Measurements from ENCODE around the gene C5orf52.
"Not testable (repeated sequence)": the region's sequence is repeated elsewhere in the genome, so short reads cannot be mapped to it uniquely, and the experiment has no call there.

The C5orf52 gene

DNA sequence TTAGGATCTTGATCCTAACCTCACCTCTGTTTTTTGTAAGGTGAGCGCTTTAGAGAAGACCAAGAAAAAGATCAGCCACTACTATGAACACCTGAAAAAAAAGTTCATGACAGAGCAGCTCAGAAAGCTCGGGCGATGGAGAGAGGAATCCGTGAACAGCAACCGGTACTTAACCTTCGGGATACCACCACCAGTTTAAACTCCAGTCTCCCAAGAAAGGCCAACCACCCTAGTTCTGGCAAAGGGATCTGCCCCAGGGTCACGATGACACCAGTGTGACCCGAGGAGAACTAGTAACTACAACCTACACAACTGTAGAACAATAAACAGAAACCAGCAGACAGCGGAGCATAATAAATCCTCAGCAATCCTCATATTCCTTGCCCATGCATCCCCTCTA is 8.5 kb downstream of the C5orf52 start:
- FAIRE-seq, result no peak

DNA sequence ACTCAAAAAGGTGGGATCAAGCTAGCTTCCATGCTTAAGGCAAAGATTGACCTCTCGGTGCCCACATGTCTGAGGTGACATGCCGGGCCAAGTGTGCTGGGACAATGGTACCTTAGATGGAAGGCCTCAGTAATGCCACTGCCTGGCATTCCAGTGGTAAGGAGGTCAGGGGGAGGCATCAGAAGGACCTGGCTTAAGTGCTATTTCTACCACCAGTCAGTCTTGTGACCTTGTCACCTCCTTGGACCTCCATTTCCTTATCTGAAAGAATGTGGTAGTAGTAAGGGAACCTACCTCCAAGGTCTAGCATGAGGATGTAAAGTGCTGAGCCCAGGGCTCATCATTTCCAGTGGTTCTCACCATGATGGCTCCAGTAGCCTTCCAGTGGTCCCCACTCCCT is 8.9 kb downstream of the C5orf52 start:
- no peak for FAIRE-seq

DNA sequence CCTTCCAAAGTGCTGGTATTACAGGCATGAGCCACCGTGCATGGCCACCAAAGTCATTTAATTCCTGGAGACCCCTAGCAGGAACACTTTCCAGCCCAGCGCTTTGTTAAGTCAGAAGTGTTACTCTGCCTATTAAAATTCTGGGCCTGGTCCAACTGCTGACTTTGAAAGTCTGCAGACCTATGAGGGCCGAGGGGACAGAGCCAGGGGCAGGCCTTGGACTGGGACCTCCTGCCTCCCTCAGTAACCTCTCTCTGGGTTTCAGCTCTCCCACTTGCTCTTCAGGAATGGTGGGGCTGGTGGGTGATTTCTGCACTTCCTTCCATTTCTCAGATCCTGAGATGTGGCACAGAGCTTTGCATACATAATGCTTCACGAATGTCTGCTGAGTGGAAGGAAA is 9.7 kb downstream of the C5orf52 start:
- no peak for FAIRE-seq

DNA sequence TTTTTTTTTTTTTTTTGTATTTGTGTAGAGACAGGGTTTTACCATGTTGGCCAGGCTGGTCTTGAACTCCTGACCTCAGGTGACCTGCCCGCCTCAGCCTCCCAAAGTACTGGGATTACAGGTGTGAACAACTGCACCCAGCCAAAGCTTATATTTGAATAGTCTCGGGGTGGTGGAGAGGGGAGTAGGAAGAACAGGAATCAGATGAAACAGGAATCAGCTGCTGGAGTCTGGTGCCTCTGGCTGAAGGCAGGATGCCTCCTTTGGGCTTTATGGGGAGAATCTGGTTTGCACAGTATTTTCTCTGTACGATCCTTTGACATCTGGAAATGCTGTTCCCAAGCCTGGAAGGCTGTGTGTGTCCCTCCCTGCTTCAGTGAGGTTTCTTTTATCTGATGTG is 10.9 kb downstream of the C5orf52 start:
- no peak for FAIRE-seq

DNA sequence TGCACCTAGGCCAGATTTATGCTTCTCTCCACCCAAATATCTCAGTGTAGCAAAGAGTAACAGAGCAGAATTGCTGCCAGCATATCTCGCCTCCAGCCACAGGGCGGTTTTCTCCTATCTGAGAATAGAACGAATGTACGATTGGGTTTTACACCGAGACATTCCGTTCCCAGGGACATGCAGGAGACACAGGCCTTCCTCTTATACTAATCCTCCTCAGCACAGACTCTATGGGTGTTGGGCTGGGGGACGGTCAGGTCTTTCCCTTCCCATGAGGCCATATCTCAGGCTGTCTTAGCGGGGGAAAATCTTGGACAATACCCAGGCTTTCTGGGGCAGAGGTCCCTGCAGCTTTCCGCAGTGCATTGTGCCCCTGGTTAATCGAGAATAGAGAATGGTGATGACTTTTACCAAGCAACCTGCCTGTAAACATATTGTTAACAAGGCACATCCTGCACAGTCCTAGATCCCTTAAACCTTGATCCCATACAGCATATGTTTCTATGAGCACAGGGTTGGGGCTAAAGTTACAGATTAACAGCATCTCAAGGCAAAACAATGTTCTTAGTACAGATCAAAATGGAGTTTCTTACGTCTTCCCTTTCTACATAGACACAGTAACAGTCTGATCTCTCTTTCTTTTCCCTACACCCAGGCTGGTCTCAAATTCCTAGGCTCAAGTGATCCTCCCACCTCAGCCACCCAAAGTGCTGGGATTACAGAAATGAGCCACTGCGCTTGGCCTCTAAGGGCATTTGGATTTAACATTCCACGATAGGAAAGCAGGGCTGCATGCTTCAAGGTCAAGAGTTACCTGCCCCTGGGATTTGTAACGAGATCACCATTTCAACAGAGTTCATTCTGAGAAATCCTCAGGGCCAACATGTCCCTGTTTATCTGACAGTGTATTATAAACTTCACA is 15.2 kb downstream of the C5orf52 start:
- not testable (repeated sequence) for FAIRE-seq

DNA sequence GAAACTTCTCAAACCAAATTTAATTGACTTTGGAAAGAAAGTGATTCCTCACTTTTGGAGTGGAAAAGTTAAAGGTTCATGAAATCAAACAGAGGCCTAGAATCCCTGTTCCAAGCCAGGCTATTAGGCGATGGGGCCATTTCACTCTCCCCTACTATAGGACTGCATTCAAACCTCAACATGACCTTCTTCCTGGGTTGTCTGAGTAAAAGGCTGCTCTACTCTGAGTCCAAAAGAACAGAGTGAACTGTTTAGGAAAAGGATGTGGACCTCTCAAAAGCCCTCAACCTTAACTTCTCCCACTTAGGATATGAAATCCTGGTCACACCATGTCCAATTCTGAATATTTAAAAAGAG is 15.8 kb downstream of the C5orf52 start:
- FAIRE-seq, result no peak

DNA sequence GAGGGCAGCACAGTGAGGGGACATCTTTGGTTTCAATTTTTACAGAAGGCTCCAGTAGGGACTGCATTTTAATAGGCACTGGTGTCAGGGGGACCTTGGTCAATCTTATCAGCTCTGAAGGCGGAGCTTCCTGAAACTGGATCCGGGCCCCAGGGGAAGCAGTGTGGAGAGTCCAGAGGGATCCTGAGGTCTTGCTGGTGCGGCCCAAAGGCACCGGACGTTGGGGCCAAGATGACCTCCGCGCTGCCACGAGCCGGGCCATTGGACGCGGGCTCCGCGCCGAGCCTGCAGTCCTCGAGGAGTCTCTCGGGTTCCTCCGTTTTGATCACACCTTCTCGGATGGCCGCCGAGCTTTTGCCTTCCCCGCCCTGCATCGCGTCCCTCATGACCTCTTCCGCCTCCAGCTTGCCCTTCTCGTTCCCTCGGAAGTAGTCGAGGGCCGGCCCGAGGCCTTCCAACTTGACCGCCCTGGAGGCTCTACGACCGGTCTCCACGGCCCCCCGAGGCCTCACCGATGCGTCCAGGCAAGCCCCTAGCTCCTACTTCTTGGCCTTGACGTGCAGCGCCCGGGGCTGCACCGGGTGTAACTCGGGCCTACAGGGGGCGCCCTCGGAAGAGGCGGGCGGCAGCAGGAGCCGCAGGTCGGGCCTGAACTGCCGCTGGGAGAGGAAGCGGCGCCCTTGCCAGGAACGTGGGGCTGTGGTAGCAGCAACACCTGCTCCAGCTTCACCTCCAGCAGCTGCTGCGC is 18.8 kb downstream of the C5orf52 start:
- no peak for FAIRE-seq

DNA sequence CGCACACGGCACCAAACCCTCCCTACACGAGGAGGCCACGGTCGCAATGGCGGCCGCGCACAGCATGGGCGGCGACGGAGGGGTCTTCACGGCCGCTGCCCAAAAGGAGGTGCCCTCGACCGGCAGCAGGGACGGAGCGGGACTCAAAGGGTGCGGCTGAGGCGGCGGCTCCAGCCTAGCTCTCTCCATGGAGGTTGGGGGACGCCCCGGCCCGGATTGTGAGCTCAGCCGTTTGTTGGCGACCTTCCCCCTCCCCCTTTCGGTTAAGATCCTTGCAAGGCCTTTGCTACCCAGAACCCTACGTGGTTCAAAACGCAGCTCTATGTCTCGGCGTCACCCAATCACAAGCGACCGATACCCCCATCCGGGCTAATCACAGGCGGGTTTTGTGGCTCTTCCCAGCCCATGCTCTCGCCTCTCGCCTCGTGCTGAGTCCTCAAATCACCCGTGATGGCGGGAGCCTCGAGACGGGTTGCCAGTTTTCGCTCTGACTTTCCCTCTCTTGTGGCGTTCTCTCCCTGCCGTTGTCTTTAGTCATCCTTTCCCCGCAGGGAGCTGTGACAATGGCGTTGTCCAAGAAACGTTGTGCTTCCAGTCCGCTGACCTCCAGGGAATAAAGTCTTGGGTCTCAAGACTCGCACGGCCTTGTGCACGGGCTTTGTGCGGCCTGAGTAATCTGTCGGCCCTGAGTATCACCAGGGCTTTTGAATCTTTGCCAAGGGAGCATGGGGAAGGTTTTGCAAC is 19.5 kb downstream of the C5orf52 start:
- no peak for FAIRE-seq

DNA sequence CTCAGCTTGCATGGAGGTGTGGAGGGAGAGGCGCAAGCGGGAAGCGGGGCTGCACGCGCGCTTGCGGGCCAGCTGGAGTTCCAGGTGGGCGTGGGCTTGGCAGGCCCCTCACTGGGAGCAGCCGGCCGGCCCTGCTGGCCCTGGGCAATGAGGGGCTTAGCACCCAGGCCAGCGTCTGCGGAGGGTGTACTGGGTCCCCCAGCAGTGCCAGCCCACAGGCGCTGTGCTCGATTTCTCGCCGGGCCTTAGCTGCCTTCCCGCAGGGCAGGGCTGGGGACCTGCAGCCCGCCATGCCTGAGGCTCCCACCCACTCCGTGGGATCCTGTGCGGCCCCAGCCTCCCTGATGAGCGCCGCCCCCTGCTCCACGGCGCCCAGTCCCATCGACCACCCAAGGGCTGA is 22.5 kb downstream of the C5orf52 start:
- FAIRE-seq, result not testable (repeated sequence)

DNA sequence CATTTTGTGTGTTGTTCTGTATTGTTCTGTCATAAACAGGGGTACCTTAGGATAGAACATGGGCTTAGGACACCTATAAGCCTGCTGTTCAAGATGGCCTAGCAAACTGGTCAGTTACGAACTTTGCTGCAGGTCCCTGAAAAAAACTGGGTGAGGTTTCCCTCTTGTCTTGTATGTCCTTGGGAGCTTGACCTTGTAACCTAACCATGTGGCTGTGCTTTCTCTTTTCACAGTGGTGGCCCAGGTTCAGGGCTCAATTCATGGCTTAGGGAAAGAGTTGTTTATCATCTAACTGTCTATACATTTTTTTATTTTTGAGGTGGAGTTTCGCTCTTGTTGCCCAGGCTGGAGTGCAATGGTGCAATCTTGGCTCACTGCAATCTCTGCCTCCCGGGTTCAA is 24.8 kb downstream of the C5orf52 start:
- FAIRE-seq, result not testable (repeated sequence)

DNA sequence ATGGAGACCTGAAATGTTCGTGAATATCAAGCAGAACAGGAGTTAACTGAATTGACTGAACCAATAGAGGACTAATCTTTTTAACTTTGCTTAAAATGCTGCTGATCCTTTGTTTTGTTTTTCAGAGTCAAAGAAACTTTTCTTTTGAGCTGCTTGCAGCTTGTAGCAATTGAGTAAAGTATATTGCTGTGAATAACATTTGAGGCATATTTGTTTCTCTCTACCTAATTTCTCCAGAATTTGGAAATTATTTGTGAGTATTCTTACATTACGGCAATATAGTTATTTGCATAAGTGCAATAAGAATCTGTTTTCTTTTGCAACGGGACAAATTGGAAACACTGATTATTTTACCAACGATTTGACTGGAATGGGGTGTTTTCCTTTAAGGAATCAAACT is 27.3 kb downstream of the C5orf52 start:
- FAIRE-seq, result not testable (repeated sequence)

DNA sequence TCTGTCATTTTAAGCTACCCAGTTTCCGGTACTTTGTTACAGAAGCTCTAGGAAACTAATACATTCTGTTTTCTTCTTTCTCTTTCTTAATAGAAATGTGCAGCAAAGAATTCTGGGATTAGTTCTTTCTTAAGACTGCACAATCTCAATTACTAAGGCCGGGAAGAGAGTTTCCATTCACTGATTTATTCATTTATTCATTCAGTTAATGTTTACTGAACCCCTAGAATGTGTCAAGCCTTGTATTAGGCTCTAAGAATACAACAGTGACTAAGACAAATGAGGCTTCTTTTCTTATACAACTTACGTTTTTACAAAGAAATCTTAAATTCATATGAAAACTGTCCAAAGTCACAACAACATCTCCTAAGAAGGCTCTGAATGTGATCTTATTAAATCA is 32.4 kb downstream of the C5orf52 start:
- FAIRE-seq, result no peak

DNA sequence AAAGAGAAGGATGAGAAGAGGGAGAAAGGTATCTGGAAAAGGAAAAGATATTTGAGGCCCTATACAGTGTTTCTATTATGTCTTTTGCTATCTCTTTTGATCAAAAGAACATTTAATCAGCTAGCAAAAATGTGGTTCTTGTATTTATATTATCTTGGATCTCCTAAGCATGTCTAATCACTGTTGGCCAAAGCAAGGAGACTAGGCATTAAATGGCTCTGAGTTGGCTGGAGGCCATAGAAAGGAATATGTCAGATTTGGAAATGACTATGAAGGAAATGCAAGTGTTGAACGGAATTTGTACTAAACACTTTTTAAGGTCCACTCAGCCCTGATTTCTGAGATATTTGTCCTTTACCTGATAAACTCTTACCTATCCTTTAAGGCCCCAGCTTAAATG is 37.5 kb downstream of the C5orf52 start:
- FAIRE-seq, result no peak

DNA sequence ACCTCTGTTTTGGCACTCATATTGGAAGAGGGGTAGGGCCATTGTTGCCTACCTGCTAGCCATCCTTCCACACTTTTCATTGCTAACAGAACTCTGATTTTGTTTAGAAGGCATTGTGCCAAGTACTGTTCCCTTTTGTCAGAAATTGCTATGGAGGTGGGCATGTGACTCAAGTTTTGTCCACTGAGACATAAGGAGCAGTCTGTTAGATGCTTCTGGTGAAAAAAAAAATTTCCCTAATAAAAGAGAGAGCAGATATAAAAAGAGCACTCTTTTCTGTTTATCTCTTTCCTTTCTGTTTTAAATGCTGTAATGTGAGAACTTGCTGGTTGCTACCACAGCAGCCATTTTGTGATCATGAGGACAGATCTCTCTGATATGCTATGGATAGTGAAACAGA is 38.0 kb downstream of the C5orf52 start:
- no peak for FAIRE-seq

DNA sequence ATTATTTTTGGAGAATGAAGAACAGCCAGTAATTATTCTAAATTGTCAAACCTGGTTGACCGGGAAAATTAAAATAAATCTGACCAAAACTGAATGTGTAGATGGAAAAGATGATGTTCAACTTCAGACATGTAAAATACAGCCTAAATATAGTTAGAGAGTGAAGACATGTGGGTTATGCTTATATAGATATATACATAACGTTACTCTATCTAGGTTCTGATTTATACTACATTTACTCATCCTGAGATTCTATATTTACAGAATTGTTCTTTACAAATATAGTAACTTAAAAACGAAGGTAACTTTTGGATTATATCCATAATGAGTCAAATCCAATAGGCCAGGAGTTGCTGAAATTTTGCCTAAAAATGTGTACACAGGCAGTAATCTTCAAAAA is 39.1 kb downstream of the C5orf52 start:
- FAIRE-seq, result no peak

DNA sequence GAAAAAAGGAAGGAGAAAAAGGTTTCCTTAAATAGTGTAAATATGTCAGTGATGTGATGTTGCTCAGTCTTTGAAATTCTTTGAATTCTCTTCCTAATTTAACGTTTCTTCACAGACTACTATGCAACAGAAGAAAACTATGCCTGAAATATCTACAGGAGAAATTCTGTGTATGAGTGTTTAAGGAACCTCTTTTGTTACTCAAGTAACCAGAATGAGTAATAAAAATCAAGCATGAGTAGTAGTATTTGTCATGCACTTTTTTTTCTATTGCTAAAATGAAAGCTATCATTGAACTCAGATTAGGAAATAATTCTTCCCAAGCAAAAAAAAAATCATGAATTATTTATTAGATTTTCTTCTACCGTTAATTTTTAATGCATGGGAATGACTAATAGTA is 39.5 kb downstream of the C5orf52 start:
- no peak for FAIRE-seq

DNA sequence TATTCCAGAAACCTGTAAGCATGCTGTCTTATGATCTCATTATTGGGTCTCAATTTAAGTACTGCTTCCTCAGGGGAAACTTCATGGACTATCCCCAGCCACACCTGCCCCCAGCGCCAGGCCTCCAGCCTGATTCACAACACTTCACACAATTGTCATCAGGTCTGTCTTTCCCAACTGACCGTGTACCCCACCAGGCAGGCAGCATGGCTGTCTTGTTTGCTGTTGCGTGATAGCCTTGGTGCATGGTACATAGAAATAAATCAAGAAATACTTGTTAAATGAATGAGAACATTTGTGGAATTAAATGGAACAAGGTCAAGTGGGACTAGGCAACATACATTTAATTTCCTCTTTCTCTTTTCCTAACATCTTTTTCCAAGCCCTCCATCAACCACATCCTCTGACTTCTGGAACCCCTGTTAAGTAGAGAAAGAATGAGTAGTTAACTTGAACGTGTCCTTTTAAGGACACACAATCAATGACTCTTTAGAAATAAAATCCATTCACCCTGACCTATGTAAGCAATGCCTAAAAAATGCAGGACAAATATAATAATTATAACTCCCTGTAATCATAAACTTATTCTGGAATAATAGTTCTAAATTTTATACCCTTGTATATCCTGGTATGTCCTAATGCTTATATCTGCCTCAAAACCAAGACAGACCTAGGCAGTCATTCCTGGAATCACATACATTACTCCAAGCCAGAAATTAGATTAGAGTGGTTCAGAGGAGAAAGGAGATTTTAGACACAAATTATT is 42.7 kb downstream of the C5orf52 start:
- FAIRE-seq, result no peak

DNA sequence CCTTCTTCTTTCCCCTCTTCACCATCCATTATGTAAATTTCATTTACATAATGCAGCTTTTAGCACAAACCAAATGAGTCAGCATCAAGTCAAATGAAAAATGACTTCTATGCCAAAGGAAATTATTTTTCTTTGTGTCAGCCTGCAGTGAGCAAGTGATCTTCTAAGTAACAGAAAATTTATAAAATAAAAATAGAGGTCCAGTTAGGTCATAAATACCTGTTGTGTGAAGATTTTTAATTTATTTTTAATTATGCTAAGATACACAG is 43.2 kb downstream of the C5orf52 start:
- FAIRE-seq, result no peak

DNA sequence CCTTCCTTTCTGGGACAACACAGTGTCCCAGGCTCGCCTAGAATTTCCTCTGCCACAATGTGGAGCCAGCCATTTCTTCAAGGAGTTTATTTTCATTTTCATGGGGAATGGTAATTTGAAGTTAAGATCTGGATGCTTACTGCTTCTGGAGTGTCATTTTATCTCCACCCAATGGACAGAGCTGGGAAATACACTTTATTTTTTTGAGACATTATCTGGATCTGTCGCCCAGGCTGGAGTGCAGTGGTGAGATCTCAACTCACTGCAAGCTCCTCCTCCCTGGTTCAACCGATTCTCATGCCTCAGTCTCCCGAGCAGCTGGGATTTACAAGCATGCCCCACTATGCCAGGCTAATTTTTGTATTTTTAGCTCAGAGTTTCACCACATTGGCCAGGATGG is 47.2 kb downstream of the C5orf52 start:
- peak; percentile 60 for FAIRE-seq

DNA sequence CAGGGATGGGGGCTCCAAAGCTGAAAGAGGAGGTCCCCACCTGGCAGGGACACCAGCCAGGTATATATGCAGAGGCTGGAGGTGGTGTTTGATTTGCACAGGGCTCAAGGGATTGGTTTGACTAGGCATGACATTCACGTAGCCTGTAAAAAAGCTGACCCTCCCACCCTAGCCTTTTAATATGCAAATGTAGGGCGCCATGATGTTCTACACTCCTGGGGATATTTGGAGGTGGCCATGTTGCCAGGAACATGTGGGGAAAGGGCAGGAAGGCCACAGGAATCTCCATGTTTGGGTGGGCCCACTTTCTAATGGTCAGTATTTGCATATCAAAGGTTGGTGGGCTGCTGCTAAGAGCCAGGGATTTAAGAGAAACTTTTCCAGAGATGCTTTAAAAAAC is 47.9 kb downstream of the C5orf52 start:
- no peak for FAIRE-seq

DNA sequence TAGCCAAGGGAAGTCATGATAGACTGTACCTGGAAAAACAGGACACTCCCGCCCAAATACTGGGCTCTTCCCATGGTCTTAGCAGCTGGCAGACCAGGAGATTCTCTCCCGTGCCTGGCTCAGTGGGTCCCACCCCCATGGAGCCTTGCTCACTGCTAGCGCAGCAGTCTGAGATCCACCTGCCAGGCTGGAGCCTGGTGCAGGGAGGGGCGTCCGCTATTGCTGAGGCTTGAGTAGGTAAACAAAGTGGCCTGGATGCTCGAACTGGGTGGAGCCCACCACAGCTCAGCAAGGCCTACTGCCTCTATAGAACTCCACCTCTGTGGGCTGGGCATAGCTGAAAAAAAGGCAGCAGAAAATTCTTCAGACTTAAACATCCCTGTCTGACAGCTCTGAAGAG is 49.8 kb downstream of the C5orf52 start:
- FAIRE-seq, result no peak

DNA sequence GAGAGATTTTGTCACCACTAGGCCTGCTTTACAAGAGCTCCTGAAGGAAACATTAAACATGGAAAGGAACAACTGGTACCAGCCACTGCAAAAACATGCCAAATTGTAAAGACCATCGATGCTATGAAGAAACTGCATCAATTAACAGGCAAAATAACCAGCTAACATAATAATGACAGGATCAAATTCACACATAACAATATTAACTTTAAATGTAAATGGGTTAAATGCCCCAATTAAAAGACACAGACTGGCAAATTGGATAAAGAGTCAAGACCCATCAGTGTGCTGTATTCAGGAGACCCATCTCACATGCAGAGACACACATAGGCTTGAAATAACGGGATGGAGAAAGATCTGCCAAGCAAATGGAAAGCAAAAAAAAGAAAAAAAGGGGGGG is 51.6 kb downstream of the C5orf52 start:
- not testable (repeated sequence) for FAIRE-seq

DNA sequence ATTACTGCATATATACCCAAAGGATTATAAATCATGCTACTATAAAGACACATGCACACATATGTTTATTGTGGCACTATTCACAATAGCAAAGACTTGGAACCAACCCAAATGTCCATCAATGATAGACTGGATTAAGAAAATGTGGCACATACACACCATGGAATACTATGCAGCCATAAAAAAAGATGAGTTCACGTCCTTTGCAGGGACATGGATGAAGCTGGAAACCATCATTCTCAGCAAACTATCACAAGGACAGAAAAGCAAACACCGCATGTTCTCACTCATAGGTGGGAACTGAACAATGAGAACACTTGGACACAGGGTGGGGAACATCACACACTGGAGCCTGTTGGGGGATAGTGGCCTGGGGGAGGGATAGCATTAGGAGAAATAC is 55.3 kb downstream of the C5orf52 start:
- FAIRE-seq, result not testable (repeated sequence)
